AML-193 (cell line): Measurements from ENCODE around the gene SLC25A45.

ENCODE experiments used
- DNase-seq, 2 experiments: peaks; one replicate each; lab custom pipeline; 2025; lab: John Stamatoyannopoulos, UW

The SLC25A45 gene

GRCh38 chr11:65404638-65405339, 22.3 kb upstream of the SLC25A45 start:
- DNase-seq, result no peak

GRCh38 chr11:65404210-65404609, 21.8 kb upstream of the SLC25A45 start:
- DNase-seq, result no peak

GRCh38 chr11:65403607-65404121, 21.2 kb upstream of the SLC25A45 start:
- DNase-seq, result peak; percentile 90 to 91

GRCh38 chr11:65402790-65403189, 20.3 kb upstream of the SLC25A45 start:
- DNase-seq, result no peak

GRCh38 chr11:65401803-65402248, 19.4 kb upstream of the SLC25A45 start:
- no peak for DNase-seq

- DNase-seq, result no peak
Observed at GRCh38 chr11:65401073-65401802, 18.8 kb upstream of the SLC25A45 start.

GRCh38 chr11:65400307-65401072, 18.0 kb upstream of the SLC25A45 start:
- DNase-seq, result no peak

GRCh38 chr11:65399845-65400244, 17.4 kb upstream of the SLC25A45 start:
- DNase-seq, result no peak

- DNase-seq, result no peak
Observed at GRCh38 chr11:65399249-65399648, 16.8 kb upstream of the SLC25A45 start.

GRCh38 chr11:65398362-65398910, 16.0 kb upstream of the SLC25A45 start:
- DNase-seq, result no peak

GRCh38 chr11:65396769-65397745, 14.6 kb upstream of the SLC25A45 start:
- no peak for DNase-seq

GRCh38 chr11:65395961-65396530, 13.6 kb upstream of the SLC25A45 start:
- no peak for DNase-seq

- no peak for DNase-seq
Observed at GRCh38 chr11:65394125-65394536, 11.7 kb upstream of the SLC25A45 start.

GRCh38 chr11:65393513-65394079, 11.2 kb upstream of the SLC25A45 start:
- DNase-seq, result no peak

GRCh38 chr11:65392899-65393298, 10.5 kb upstream of the SLC25A45 start:
- no peak for DNase-seq

- no peak for DNase-seq
Observed at GRCh38 chr11:65392186-65392829, 9.9 kb upstream of the SLC25A45 start.

GRCh38 chr11:65390996-65391395, 8.6 kb upstream of the SLC25A45 start:
- no peak for DNase-seq

GRCh38 chr11:65390099-65390941, 7.9 kb upstream of the SLC25A45 start:
- no peak for DNase-seq
